Measurements from ENCODE around the gene SRSF11. TPM values are rescaled to one million over a fixed set of nuclear protein-coding genes. Genes with fewer than 3 reads are reported as not detected.

SRSF11 gene
- polyA plus RNA-seq, 1 donor from 2014 or later, result 514 TPM

DNA sequence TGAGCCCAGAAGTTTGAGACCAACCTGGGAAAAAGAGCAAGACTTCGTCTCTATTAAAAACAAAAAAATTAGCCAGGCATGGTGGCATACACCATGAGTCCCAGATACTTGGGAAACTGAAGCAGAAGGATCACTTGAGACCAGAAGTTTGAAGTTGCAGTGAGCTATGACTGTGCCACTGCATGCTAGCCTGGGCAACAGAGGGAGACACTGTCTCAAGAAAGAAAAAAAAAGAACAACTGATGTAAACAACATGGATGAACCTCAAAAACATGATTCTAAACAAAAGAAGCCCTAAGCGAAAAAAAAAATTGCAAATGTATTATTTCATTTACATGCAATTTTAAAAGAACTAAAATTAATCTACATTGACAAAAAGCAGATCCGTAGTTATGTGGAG, 24.8 kb upstream of the SRSF11 start:
- H3K4me2 ChIP-seq (ENCODE audit: low read length), result no peak overlapping the region
- H3K27me3 ChIP-seq (ENCODE audit: insufficient read depth, low read depth, low read length), result no peaks in the 10 kb centered on the region
- H4K20me1 ChIP-seq (ENCODE audit: insufficient read depth), result no peaks in the 10 kb centered on the region
- peaks cover 3% of the 10 kb centered on the region for H3K9me3 ChIP-seq (ENCODE audit: low read length)
- H3K9me2 ChIP-seq (ENCODE audit: insufficient read depth, low read length), result no peaks in the 10 kb centered on the region
- no peaks in the 10 kb centered on the region for H3K36me3 ChIP-seq (ENCODE audit: insufficient read depth, low read length)
- H3F3A ChIP-seq (ENCODE audit: insufficient read depth, low read length, poor library complexity, severe bottlenecking), result no peaks in the 10 kb centered on the region
- no peak for TF ChIP-seq CTCF (IDR thresholded peaks at IDR 0.05; ENCODE audit: poor library complexity, severe bottlenecking)
- TF ChIP-seq REST (IDR thresholded peaks at IDR 0.05; ENCODE audit: borderline replicate concordance), result no peak
- no peak for TF ChIP-seq EP300 (conservative IDR thresholded peaks at IDR 0.05; ENCODE audit: poor library complexity, severe bottlenecking)
- TF ChIP-seq SMC3 (conservative IDR thresholded peaks at IDR 0.05; ENCODE audit: poor library complexity), result no peak
- no peak for TF ChIP-seq EZH2 (IDR thresholded peaks at IDR 0.05; ENCODE audit: borderline replicate concordance, insufficient read depth, low read length, poor library complexity, severe bottlenecking)
- TF ChIP-seq POLR2AphosphoS5 (IDR thresholded peaks at IDR 0.05), result no peak
- TF ChIP-seq MXI1 (conservative IDR thresholded peaks at IDR 0.05; ENCODE audit: poor library complexity, severe bottlenecking), result no peak
- no peak for TF ChIP-seq TAF1 (IDR thresholded peaks at IDR 0.05; ENCODE audit: low read depth)
- no peak overlapping the region for H3K27ac ChIP-seq (ENCODE audit: low read length)
- H3K4me3 ChIP-seq (ENCODE audit: low read length), result no peak overlapping the region
- H2AFZ ChIP-seq (ENCODE audit: low read depth, low read length), result no peak overlapping the region
- H3K9ac ChIP-seq (ENCODE audit: low read length), result no peak overlapping the region
- H3K79me2 ChIP-seq (replicated peaks; ENCODE audit: insufficient read depth, low read length), result peaks cover 80% of the 10 kb centered on the region

DNA sequence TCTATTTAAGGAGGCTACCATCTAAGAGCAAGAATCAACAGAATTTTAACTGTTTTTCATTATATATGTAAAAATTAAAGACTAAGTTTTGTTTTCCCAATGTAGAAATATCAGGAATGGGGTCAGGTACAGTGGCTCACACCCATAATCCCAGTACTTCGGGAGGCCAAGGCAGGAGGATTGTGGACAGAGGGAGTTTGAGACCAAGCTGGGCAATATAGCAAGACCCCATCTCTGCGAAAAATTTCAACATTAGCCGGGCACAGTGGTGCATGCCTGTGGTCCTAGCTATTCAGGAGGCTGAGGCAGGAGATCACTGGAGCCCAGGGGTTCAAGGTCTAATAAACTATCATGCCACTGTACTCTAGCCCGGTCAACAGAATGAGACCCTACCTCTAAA, 21.1 kb upstream of the SRSF11 start:
- no peaks in the 10 kb centered on the region for H3F3A ChIP-seq (ENCODE audit: insufficient read depth, low read length, poor library complexity, severe bottlenecking)
- no peaks in the 10 kb centered on the region for H4K20me1 ChIP-seq (ENCODE audit: insufficient read depth)
- H3K4me3 ChIP-seq (ENCODE audit: low read length), result no peak overlapping the region
- no peaks in the 10 kb centered on the region for H3K9me3 ChIP-seq (ENCODE audit: low read length)
- TF ChIP-seq REST (IDR thresholded peaks at IDR 0.05; ENCODE audit: borderline replicate concordance) (no peak), CTCF (IDR thresholded peaks at IDR 0.05; ENCODE audit: poor library complexity, severe bottlenecking) (no peak)
- H3K27me3 ChIP-seq (ENCODE audit: insufficient read depth, low read depth, low read length), result no peaks in the 10 kb centered on the region
- peaks cover 92% of the 10 kb centered on the region for H3K79me2 ChIP-seq (replicated peaks; ENCODE audit: insufficient read depth, low read length)
- H3K9ac ChIP-seq (ENCODE audit: low read length), result no peak overlapping the region
- no peak overlapping the region for H3K4me2 ChIP-seq (ENCODE audit: low read length)
- H2AFZ ChIP-seq (ENCODE audit: low read depth, low read length), result no peak overlapping the region
- no peak overlapping the region for H3K27ac ChIP-seq (ENCODE audit: low read length)
- H3K36me3 ChIP-seq (ENCODE audit: insufficient read depth, low read length), result no peaks in the 10 kb centered on the region
- H3K9me2 ChIP-seq (ENCODE audit: insufficient read depth, low read length), result no peaks in the 10 kb centered on the region

All from neural cell (in vitro differentiated cells).